ENCODE measurements around the gene FAM107B. TPM values are rescaled to one million over a fixed set of nuclear protein-coding genes. Genes with fewer than 3 reads are reported as not detected.

FAM107B gene
- total RNA-seq, 4 donors from 2014 or later = 31.5 to 59.0 (median 39.3) TPM

GRCh38 chr10:14731875-14732512 is 42.7 kb downstream of the FAM107B start:
- TF ChIP-seq CTCF (IDR thresholded peaks at IDR 0.05; ENCODE audit: low read depth) = no peak

GRCh38 chr10:14728346-14728745 is 46.4 kb downstream of the FAM107B start:
- no peak for TF ChIP-seq CTCF (IDR thresholded peaks at IDR 0.05; ENCODE audit: low read depth)

- no peak for TF ChIP-seq CTCF (IDR thresholded peaks at IDR 0.05; ENCODE audit: low read depth)
Observed at GRCh38 chr10:14727924-14728323, 46.8 kb downstream of the FAM107B start.

GRCh38 chr10:14727465-14727864 is 47.2 kb downstream of the FAM107B start:
- no peak for TF ChIP-seq CTCF (IDR thresholded peaks at IDR 0.05; ENCODE audit: low read depth)

GRCh38 chr10:14724931-14725330 is 49.8 kb downstream of the FAM107B start:
- TF ChIP-seq CTCF (IDR thresholded peaks at IDR 0.05; ENCODE audit: low read depth) = no peak

GRCh38 chr10:14723052-14723689 is 51.5 kb downstream of the FAM107B start:
- TF ChIP-seq CTCF (IDR thresholded peaks at IDR 0.05; ENCODE audit: low read depth) = no peak

- TF ChIP-seq CTCF (IDR thresholded peaks at IDR 0.05; ENCODE audit: low read depth) = no peak
Observed at GRCh38 chr10:14717552-14717951, 57.1 kb downstream of the FAM107B start.

Data from subcutaneous adipose tissue (tissue), 4 donors.